ENCODE measurements around the gene TMEM147.

TMEM147 gene

GRCh38 chr19:35529241-35530218 lies 15.9 kb upstream of the TMEM147 start:
- H4K20me1 ChIP-seq (ENCODE audit: insufficient read depth, low read length) = no peaks in the 10 kb centered on the region
- no peak overlapping the region for H3K4me2 ChIP-seq (ENCODE audit: insufficient read depth, low read length)
- no peak overlapping the region for H2AFZ ChIP-seq (ENCODE audit: low read depth, low read length)
- no peaks in the 10 kb centered on the region for H3K4me1 ChIP-seq (ENCODE audit: insufficient read depth, low read length)
- no peaks in the 10 kb centered on the region for H3K27me3 ChIP-seq (ENCODE audit: insufficient read depth, low read length, poor library complexity)
- H3K9ac ChIP-seq (ENCODE audit: low read depth, low read length) = no peak overlapping the region
- ATAC-seq (ENCODE audit: insufficient read depth, low read depth) = no peak
- no peak overlapping the region for H3K27ac ChIP-seq (ENCODE audit: low read length)
- no peak for DNase-seq
- H3K79me2 ChIP-seq (ENCODE audit: insufficient read depth, low read length) = no peaks in the 10 kb centered on the region
- H3K36me3 ChIP-seq (ENCODE audit: insufficient read depth, low read length) = no peaks in the 10 kb centered on the region
- no peak for TF ChIP-seq EZH2 (IDR thresholded peaks at IDR 0.05; ENCODE audit: borderline replicate concordance, low read depth, low read length, severe bottlenecking)
- no peak overlapping the region for H3K4me3 ChIP-seq (ENCODE audit: low read depth in 1 of 2, low read length in 2 of 2)
- H3K9me3 ChIP-seq (ENCODE audit: insufficient read depth, low read length, severe bottlenecking) = no peaks in the 10 kb centered on the region

- H3K9ac ChIP-seq (ENCODE audit: low read depth, low read length) = no peak overlapping the region
- H3K36me3 ChIP-seq (ENCODE audit: insufficient read depth, low read length) = no peaks in the 10 kb centered on the region
- no peak for TF ChIP-seq CTCF (IDR thresholded peaks at IDR 0.05; ENCODE audit: borderline replicate concordance, extremely low read depth, low read length, poor library complexity, severe bottlenecking)
- no peak for TF ChIP-seq EZH2 (IDR thresholded peaks at IDR 0.05; ENCODE audit: borderline replicate concordance, low read depth, low read length, severe bottlenecking)
- no peak overlapping the region for H3K4me2 ChIP-seq (ENCODE audit: insufficient read depth, low read length)
- no peak overlapping the region for H2AFZ ChIP-seq (ENCODE audit: low read depth, low read length)
- H3K4me1 ChIP-seq (ENCODE audit: insufficient read depth, low read length) = no peaks in the 10 kb centered on the region
- no peaks in the 10 kb centered on the region for H3K9me3 ChIP-seq (ENCODE audit: insufficient read depth, low read length, severe bottlenecking)
- DNase-seq (no peak), ATAC-seq (ENCODE audit: insufficient read depth, low read depth) (no peak)
- H3K79me2 ChIP-seq (ENCODE audit: insufficient read depth, low read length) = no peaks in the 10 kb centered on the region
- H3K27me3 ChIP-seq (ENCODE audit: insufficient read depth, low read length, poor library complexity) = no peaks in the 10 kb centered on the region
- no peak overlapping the region for H3K4me3 ChIP-seq (ENCODE audit: low read depth in 1 of 2, low read length in 2 of 2)
- no peak overlapping the region for H3K27ac ChIP-seq (ENCODE audit: low read length)
- no peaks in the 10 kb centered on the region for H4K20me1 ChIP-seq (ENCODE audit: insufficient read depth, low read length)
These were observed 14.1 kb upstream of the TMEM147 start for GRCh38 chr19:35531291-35531690.

- Histone ChIP-seq H3K9ac (ENCODE audit: low read depth, low read length) (no peak within 1 kb of the TSS), H2AFZ (ENCODE audit: low read depth, low read length) (no peak within 1 kb of the TSS), H3K27ac (ENCODE audit: low read length) (no peak within 1 kb of the TSS), H3K4me1 (ENCODE audit: insufficient read depth, low read length) (no peaks in the 10 kb centered on the region), H3K27me3 (ENCODE audit: insufficient read depth, low read length, poor library complexity) (no peaks in the 10 kb centered on the region), H4K20me1 (ENCODE audit: insufficient read depth, low read length) (no peaks in the 10 kb centered on the region), H3K36me3 (ENCODE audit: insufficient read depth, low read length) (no peaks in the 10 kb centered on the region), H3K4me2 (ENCODE audit: insufficient read depth, low read length) (no peak within 1 kb of the TSS), H3K4me3 (ENCODE audit: low read depth in 1 of 2, low read length in 2 of 2) (no peak within 1 kb of the TSS), H3K9me3 (ENCODE audit: insufficient read depth, low read length, severe bottlenecking) (no peaks in the 10 kb centered on the region), H3K79me2 (ENCODE audit: insufficient read depth, low read length) (no peaks in the 10 kb centered on the region)
- ATAC-seq (ENCODE audit: insufficient read depth, low read depth) (no peak), DNase-seq (no peak)
- TF ChIP-seq EZH2 (IDR thresholded peaks at IDR 0.05; ENCODE audit: borderline replicate concordance, low read depth, low read length, severe bottlenecking) (no peak), CTCF (IDR thresholded peaks at IDR 0.05; ENCODE audit: borderline replicate concordance, extremely low read depth, low read length, poor library complexity, severe bottlenecking) (no peak)
These were observed 12.1 kb upstream of the TMEM147 start, which contains the start of gene GAPDHS for GRCh38 chr19:35533201-35533821. Gene GAPDHS, plus strand, starts transcription at chr19:35533456. Its CDS starts 72 bp downstream, at chr19:35533528.

All from DND-41 (cell line).